MM.1S (cell line): Measurements from ENCODE around the gene CHTF18.

Experiments used
- DNase-seq: peaks from one replicate; pipeline ENCODE4 v3.0.0-alpha.2; 2015
- H2AFZ ChIP-seq: fragments of 300-600 bp; sonication (generic); 2 replicates; pipeline ENCODE4 v1.6.0; 2016; ENCODE audit warnings: antibody characterized with exemption, low read length
- H3F3A ChIP-seq: fragments of 300-600 bp; sonication (generic); 2 replicates; pipeline ENCODE4 v1.6.1; 2016; ENCODE audit warnings: mild to moderate bottlenecking, antibody characterized with exemption, low read length, moderate library complexity, mixed read lengths; ENCODE audit not compliant: insufficient read depth
- H3K27ac ChIP-seq: fragments of 300-600 bp; sonication (generic); 2 replicates; pipeline ENCODE4 v1.5.1; 2016; ENCODE audit warnings: mild to moderate bottlenecking, low read length
- H3K27me3 ChIP-seq: fragments of 300-600 bp; sonication (generic); replicated peaks from 2 replicates; pipeline ENCODE4 v1.6.0; 2016; ENCODE audit warnings: low read length; ENCODE audit not compliant: insufficient read depth
- H3K36me3 ChIP-seq: fragments of 300-600 bp; sonication (generic); replicated peaks from 2 replicates; pipeline ENCODE4 v1.6.1; 2016; ENCODE audit warnings: mild to moderate bottlenecking, low read length, mixed read lengths; ENCODE audit not compliant: insufficient read depth
- H3K4me1 ChIP-seq: fragments of 300-600 bp; sonication (generic); 2 replicates; pipeline ENCODE4 v1.6.1; 2016; ENCODE audit warnings: low read length, mixed read lengths
- H3K4me2 ChIP-seq: fragments of 300-600 bp; sonication (generic); 2 replicates; pipeline ENCODE4 v1.6.0; 2016; ENCODE audit warnings: low read depth, low read length
- H3K4me3 ChIP-seq: fragments of 300-600 bp; sonication (generic); 2 replicates; pipeline ENCODE4 v1.5.1; 2016; ENCODE audit warnings: low read length, mixed read lengths
- H3K79me2 ChIP-seq: fragments of 300-600 bp; sonication (generic); 2 replicates; pipeline ENCODE4 v1.6.1; 2016; ENCODE audit warnings: mixed run types, low read length, mixed read lengths
- H3K9ac ChIP-seq: fragments of 300-600 bp; sonication (generic); 2 replicates; pipeline ENCODE4 v1.6.1; 2016; ENCODE audit warnings: low read length, mixed read lengths
- H3K9me2 ChIP-seq: fragments of 300-600 bp; sonication (generic); replicated peaks from 2 replicates; pipeline ENCODE4 v1.6.1; 2016; ENCODE audit warnings: mild to moderate bottlenecking, low read length, mixed read lengths; ENCODE audit not compliant: insufficient read depth
- H3K9me3 ChIP-seq: fragments of 300-600 bp; sonication (generic); replicated peaks from 2 replicates; pipeline ENCODE4 v1.6.1; 2016; ENCODE audit warnings: mild to moderate bottlenecking, low read length, mixed read lengths; ENCODE audit not compliant: insufficient read depth
- H4K20me1 ChIP-seq: fragments of 300-600 bp; sonication (generic); 2 replicates; pipeline ENCODE4 v1.6.1; 2016; ENCODE audit warnings: mild to moderate bottlenecking, low read length, moderate library complexity, mixed read lengths; ENCODE audit not compliant: insufficient read depth
- EZH2 ChIP-seq: fragments of 300-600 bp; sonication (generic); optimal IDR thresholded peaks from 2 replicates; pipeline ENCODE3; 2017; ENCODE audit warnings: low read depth, mild to moderate bottlenecking, antibody characterized with exemption, low read length, mixed read lengths
- EZH2phosphoT487 ChIP-seq: fragments of 300-600 bp; sonication (generic); IDR thresholded peaks from 2 replicates; pipeline ENCODE4 v1.6.1; 2018; ENCODE audit warnings: antibody characterized with exemption, low read length
- TF ChIP-seq, protein P1 (sequence below): fragments of 300-600 bp; sonication (generic); IDR thresholded peaks from 2 replicates; pipeline ENCODE4 v1.5.1; 2016; ENCODE audit warnings: antibody characterized with exemption, low read length, mixed read lengths

CHTF18 gene

DNA sequence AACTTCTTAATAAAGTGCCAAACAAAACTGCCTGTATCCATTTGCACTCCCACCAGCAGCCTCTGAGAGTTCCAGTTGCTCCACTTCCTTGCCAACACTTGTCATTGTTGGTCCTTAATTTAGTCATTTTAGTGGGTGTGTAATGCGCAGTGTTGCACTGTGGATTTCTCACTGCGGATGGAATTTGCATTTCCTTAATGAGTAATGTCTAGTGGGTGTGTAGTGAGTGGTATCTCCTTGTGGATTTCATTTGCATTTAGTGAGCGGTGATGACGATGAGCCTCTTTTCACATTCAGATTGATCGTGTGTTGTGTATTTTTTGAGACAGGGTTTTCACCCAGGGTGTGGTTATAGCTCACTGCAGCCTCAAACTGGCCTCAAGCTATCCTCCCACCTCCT lies 32.0 kb upstream of the CHTF18 start:
- Histone ChIP-seq H3F3A (no peaks in the 10 kb centered on the region), H3K4me3 (no peak overlapping the region), H2AFZ (no peak overlapping the region), H3K9me2 (no peaks in the 10 kb centered on the region), H3K9ac (no peak overlapping the region), H3K79me2 (no peaks in the 10 kb centered on the region), H3K4me2 (no peak overlapping the region), H4K20me1 (no peaks in the 10 kb centered on the region), H3K9me3 (no peaks in the 10 kb centered on the region), H3K27ac (no peak overlapping the region), H3K4me1 (no peaks in the 10 kb centered on the region), H3K27me3 (peaks cover 91% of the 10 kb centered on the region), H3K36me3 (no peaks in the 10 kb centered on the region)
- no peak for TF ChIP-seq EZH2phosphoT487
- no peak for TF ChIP-seq EZH2
- TF ChIP-seq, protein P1, sequence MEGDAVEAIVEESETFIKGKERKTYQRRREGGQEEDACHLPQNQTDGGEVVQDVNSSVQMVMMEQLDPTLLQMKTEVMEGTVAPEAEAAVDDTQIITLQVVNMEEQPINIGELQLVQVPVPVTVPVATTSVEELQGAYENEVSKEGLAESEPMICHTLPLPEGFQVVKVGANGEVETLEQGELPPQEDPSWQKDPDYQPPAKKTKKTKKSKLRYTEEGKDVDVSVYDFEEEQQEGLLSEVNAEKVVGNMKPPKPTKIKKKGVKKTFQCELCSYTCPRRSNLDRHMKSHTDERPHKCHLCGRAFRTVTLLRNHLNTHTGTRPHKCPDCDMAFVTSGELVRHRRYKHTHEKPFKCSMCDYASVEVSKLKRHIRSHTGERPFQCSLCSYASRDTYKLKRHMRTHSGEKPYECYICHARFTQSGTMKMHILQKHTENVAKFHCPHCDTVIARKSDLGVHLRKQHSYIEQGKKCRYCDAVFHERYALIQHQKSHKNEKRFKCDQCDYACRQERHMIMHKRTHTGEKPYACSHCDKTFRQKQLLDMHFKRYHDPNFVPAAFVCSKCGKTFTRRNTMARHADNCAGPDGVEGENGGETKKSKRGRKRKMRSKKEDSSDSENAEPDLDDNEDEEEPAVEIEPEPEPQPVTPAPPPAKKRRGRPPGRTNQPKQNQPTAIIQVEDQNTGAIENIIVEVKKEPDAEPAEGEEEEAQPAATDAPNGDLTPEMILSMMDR, result no peak
- no peak for DNase-seq

GRCh38 chr16:759110-759910 lies 29.1 kb upstream of the CHTF18 start:
- Histone ChIP-seq H4K20me1 (no peaks in the 10 kb centered on the region), H3K9ac (no peak overlapping the region), H3K4me1 (no peaks in the 10 kb centered on the region), H3K4me3 (no peak overlapping the region), H3K9me2 (no peaks in the 10 kb centered on the region), H2AFZ (no peak overlapping the region), H3K27ac (no peak overlapping the region), H3K27me3 (peaks cover 80% of the 10 kb centered on the region), H3K36me3 (no peaks in the 10 kb centered on the region), H3K9me3 (no peaks in the 10 kb centered on the region), H3F3A (no peaks in the 10 kb centered on the region), H3K4me2 (no peak overlapping the region), H3K79me2 (no peaks in the 10 kb centered on the region)
- TF ChIP-seq, protein P1, result no peak
- TF ChIP-seq EZH2phosphoT487 (no peak), EZH2 (no peak)
- DNase-seq, result no peak

- no peaks in the 10 kb centered on the region for H3K36me3 ChIP-seq
- no peak overlapping the region for H3K4me2 ChIP-seq
- no peak overlapping the region for H3K27ac ChIP-seq
- no peaks in the 10 kb centered on the region for H4K20me1 ChIP-seq
- no peak overlapping the region for H3K4me3 ChIP-seq
- H3K9me3 ChIP-seq, result no peaks in the 10 kb centered on the region
- peaks cover 72% of the 10 kb centered on the region for H3K27me3 ChIP-seq
- H3K4me1 ChIP-seq, result no peaks in the 10 kb centered on the region
- H3K9ac ChIP-seq, result no peak overlapping the region
- TF ChIP-seq EZH2 (no peak), EZH2phosphoT487 (no peak)
- TF ChIP-seq, protein P1, result no peak
- H3K9me2 ChIP-seq, result no peaks in the 10 kb centered on the region
- no peaks in the 10 kb centered on the region for H3F3A ChIP-seq
- no peak for DNase-seq
- H3K79me2 ChIP-seq, result no peaks in the 10 kb centered on the region
- no peak overlapping the region for H2AFZ ChIP-seq
Measured at GRCh38 chr16:760065-760464, 28.4 kb upstream of the CHTF18 start.
